B cell (primary cell): Measurements from ENCODE around the gene CEP43.

Experiments
- EZH2 ChIP-seq: IDR thresholded peaks from 2 replicates; pipeline ENCODE4 v1.6.1; 2012; ENCODE audit warnings: borderline replicate concordance, low read depth, mild to moderate bottlenecking, moderate library complexity, low read length; ENCODE audit not compliant: insufficient read depth, poor library complexity, severe bottlenecking
- TF ChIP-seq, protein P1 (sequence below): fragments of 200-600 bp; IDR thresholded peaks from one replicate; pipeline ENCODE4 v1.8.0; 2022; ENCODE audit warnings: antibody characterized with exemption, mild to moderate bottlenecking

DNA sequence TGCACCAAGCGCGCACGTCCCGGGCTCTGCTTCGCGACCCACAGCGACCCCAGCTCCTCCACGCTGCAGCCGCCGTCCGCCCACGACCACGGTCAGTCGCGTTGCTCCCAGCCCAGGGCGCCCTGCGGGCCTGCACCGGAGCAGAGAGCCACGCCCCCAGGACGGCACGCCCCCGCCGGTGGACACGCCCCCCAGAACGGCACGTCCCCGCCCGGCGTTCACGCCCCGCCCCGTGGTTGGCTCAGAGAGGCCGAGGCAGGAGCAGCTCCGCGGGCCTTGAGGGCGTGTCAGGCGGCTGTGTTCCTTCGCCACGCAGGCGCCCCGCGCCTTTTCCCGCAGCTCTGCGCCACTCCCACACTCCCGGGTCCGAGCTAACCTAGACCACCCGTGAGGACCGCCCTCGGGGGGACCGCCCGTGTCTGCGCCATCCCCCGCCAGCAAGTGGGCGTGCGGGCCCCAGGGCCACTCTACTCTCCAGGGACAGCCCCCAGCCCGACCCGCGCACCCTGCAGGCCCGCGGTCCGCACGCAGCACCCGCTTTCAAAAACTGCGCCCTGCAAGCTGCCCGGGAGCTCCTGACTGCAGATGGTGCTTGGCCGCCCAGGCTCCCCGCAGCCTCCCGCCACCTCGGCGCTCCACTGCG lies 42.6 kb upstream of the CEP43 start, which contains the start of gene RNASET2:
- TF ChIP-seq, protein P1, sequence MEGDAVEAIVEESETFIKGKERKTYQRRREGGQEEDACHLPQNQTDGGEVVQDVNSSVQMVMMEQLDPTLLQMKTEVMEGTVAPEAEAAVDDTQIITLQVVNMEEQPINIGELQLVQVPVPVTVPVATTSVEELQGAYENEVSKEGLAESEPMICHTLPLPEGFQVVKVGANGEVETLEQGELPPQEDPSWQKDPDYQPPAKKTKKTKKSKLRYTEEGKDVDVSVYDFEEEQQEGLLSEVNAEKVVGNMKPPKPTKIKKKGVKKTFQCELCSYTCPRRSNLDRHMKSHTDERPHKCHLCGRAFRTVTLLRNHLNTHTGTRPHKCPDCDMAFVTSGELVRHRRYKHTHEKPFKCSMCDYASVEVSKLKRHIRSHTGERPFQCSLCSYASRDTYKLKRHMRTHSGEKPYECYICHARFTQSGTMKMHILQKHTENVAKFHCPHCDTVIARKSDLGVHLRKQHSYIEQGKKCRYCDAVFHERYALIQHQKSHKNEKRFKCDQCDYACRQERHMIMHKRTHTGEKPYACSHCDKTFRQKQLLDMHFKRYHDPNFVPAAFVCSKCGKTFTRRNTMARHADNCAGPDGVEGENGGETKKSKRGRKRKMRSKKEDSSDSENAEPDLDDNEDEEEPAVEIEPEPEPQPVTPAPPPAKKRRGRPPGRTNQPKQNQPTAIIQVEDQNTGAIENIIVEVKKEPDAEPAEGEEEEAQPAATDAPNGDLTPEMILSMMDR = no peak
- no peak for TF ChIP-seq EZH2
